Transverse colon (tissue), 4 donors: Measurements from ENCODE around the gene ARL8A.
A peak's percentile ranks its signal among the peaks of the same experiment; 100 is the strongest.

Experiments used
- EP300 ChIP-seq: sonication (generic); formaldehyde crosslinking; IDR thresholded peaks from one replicate; pipeline ENCODE4 v1.6.1; 2017; ENCODE audit warnings: antibody characterized with exemption, low read depth
- POLR2A ChIP-seq: fragments of 450-650 bp; IDR thresholded peaks from one replicate; pipeline ENCODE4 v1.6.1; 2016; ENCODE audit warnings: antibody characterized with exemption, mild to moderate bottlenecking, moderate library complexity
- POLR2AphosphoS5 ChIP-seq, 3 donors: sonication (generic); formaldehyde crosslinking; IDR thresholded peaks; one replicate each; pipeline ENCODE4 v1.6.1; 2016; ENCODE audit warnings: antibody characterized with exemption in 3 of 3
- TF ChIP-seq, protein P1 (sequence below), 5 experiments: fragments of 200-600 bp in 3 of 5; fragments of 450-650 bp in 2 of 5; sonication (generic) in 3 of 5; IDR thresholded peaks; 1 replicate in 2 of 5; 2 replicates in 3 of 5; pipeline ENCODE4 v1.5.1; 2016 to 2017; ENCODE audit warnings: antibody characterized with exemption in 5 of 5, inconsistent platforms in 3 of 5, mild to moderate bottlenecking in 2 of 5, moderate library complexity in 1 of 5

DNA sequence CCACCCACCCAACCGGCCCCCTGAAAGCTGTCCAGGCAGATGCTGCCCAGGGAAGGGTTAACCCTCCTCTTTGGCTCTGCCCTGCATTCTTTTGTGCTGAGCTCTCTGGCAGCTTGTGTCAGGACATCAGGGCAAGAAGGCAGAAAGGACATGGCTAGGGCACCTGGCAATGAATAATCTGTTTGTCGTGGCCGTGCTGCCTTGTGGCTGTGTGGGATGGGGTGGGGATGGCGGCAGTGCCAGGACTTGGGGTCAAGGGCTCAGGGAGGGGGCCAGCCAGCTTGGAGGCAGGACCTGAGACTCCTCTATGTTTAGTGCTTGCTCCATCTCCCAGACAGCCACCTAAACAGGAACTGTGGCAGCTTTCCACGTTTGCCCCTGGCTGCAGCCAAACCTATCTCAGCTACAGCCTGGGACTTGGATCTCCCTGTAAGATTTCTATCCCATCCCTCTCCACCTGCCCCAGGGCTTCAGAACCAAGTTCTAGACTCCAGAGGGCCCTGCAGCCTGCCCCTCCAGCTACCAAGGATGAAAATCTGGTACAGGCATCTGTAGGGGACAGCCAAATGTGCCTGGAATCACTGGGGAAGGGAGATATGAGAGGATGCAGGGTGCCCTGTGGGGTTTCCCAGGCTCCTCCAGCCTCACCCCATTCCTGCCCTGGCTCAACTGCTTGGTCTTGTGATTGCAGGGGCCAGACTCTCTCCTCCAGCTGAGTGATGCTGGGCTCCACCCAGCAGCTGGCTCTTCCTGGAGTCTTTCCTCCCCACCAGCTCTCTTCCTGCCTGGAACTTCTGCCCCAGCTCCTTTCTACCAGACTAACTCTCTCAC lies 31.5 kb downstream of the ARL8A start:
- TF ChIP-seq, protein P1, sequence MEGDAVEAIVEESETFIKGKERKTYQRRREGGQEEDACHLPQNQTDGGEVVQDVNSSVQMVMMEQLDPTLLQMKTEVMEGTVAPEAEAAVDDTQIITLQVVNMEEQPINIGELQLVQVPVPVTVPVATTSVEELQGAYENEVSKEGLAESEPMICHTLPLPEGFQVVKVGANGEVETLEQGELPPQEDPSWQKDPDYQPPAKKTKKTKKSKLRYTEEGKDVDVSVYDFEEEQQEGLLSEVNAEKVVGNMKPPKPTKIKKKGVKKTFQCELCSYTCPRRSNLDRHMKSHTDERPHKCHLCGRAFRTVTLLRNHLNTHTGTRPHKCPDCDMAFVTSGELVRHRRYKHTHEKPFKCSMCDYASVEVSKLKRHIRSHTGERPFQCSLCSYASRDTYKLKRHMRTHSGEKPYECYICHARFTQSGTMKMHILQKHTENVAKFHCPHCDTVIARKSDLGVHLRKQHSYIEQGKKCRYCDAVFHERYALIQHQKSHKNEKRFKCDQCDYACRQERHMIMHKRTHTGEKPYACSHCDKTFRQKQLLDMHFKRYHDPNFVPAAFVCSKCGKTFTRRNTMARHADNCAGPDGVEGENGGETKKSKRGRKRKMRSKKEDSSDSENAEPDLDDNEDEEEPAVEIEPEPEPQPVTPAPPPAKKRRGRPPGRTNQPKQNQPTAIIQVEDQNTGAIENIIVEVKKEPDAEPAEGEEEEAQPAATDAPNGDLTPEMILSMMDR (IDR thresholded peaks at IDR 0.05), result no peak
- no peak for TF ChIP-seq EP300
- peak in 1 of 3 donors; percentile 32 for TF ChIP-seq POLR2AphosphoS5 (IDR thresholded peaks at IDR 0.05)
- TF ChIP-seq POLR2A, result no peak
